ENCODE results near the gene CD6. TPM values are rescaled to one million over a fixed set of nuclear protein-coding genes. Genes with fewer than 3 reads are reported as not detected.

Gene CD6
- total and polyA plus RNA-seq, 3 donors from 2014 or later, result 0.87 to 3.1 (median 1.6) TPM

DNA sequence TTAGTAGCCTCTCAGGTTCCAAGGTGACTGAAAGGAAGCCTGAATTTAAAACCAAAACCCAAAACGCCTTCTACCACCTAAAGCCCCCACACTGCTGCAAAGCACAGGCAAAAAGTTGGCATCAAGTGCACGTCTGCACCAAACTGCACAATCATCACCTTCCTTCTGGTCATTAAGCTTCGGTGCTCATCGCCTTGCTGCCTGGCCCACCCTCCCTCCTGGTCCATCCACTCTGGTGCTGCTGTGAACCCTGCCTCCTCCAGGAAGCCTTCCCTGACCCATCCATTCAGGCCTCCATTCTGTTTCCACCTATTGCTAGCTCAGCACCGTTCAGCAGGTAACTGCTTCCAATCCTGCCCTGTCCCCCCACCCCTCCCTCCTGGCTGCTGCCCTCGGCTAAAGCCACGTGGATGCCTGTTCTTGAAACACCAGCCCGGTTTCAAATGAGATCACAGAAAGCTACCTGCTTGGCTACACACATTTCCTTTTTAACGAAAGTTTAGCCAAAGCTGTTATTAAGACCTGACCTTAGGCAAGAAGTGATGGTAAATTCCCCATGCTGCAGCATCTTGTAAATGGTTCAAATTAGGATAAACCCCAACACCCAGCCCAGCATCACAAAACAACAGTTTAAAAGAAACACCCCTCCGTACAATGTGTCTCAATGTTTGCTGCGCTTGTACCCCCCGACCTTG, 77.0 kb downstream of the CD6 start:
- DNase-seq, result no peak
- H3K27me3 ChIP-seq, result no peaks in the 10 kb centered on the region
- H3K4me3 ChIP-seq, result no peak overlapping the region
- no peak for TF ChIP-seq POLR2A (IDR thresholded peaks at IDR 0.05)
- TF ChIP-seq, protein P1, sequence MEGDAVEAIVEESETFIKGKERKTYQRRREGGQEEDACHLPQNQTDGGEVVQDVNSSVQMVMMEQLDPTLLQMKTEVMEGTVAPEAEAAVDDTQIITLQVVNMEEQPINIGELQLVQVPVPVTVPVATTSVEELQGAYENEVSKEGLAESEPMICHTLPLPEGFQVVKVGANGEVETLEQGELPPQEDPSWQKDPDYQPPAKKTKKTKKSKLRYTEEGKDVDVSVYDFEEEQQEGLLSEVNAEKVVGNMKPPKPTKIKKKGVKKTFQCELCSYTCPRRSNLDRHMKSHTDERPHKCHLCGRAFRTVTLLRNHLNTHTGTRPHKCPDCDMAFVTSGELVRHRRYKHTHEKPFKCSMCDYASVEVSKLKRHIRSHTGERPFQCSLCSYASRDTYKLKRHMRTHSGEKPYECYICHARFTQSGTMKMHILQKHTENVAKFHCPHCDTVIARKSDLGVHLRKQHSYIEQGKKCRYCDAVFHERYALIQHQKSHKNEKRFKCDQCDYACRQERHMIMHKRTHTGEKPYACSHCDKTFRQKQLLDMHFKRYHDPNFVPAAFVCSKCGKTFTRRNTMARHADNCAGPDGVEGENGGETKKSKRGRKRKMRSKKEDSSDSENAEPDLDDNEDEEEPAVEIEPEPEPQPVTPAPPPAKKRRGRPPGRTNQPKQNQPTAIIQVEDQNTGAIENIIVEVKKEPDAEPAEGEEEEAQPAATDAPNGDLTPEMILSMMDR (IDR thresholded peaks at IDR 0.05), result no peak
- no peaks in the 10 kb centered on the region for H3K36me3 ChIP-seq (ENCODE audit: low read depth, missing control alignments)
- WGBS, 2 donors, result 72 to 80% methylated on average over 12 of the region's 12 CpGs
- no peaks in the 10 kb centered on the region for H3K4me1 ChIP-seq
- H3K9me3 ChIP-seq, result no peaks in the 10 kb centered on the region
- no peak overlapping the region for H3K27ac ChIP-seq
- intact Hi-C loops (cut with DNase I; ENCODE audit: low total_unique reads), result no loop called here

DNA sequence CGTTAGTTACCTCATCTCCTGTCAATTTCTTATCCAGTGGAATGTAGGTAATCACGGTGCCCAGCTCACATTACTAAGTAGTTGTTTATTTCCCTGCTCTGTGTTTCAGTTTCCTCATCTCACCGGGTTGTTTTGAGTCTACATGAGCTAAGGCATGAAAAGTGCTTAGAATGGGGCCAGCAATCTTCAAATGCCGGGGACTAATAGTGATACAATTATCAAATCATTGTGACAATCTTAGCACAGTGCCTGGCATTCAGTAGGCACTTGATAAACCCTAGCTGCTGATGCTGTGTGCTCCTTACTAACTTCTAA, 77.5 kb downstream of the CD6 start:
- H3K4me3 ChIP-seq, result no peak overlapping the region
- no peaks in the 10 kb centered on the region for H3K9me3 ChIP-seq
- H3K4me1 ChIP-seq, result no peaks in the 10 kb centered on the region
- no peak overlapping the region for H3K27ac ChIP-seq
- H3K36me3 ChIP-seq (ENCODE audit: low read depth, missing control alignments), result no peaks in the 10 kb centered on the region
- H3K27me3 ChIP-seq, result no peaks in the 10 kb centered on the region
- WGBS, 2 donors, result 54 to 56% methylated on average over 4 of the region's 4 CpGs
- TF ChIP-seq, protein P1 (IDR thresholded peaks at IDR 0.05), result no peak
- no peak for TF ChIP-seq POLR2A (IDR thresholded peaks at IDR 0.05)
- no peak for DNase-seq
- intact Hi-C loops (cut with DNase I; ENCODE audit: low total_unique reads), result no loop called here

DNA sequence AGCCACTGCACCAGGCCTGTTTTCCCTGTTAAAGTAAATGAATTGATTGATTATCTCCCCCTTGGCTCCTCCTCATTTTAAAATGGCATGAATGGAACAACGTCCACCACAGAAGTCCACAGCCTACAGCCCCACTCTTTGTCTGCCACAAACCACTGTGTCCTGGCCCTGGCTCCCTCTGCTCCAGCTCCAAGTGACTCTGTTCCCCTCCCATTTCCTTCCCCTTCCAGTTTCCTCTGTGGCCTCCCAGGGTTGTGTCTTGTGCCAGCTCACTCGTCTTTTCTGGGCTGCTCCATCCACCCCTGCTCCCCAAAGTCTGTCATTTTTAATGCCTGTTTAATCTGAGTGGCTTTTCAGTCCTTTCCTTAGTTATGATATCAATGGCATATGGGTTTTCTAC, 78.4 kb downstream of the CD6 start:
- no peaks in the 10 kb centered on the region for H3K4me1 ChIP-seq
- intact Hi-C loops (cut with DNase I; ENCODE audit: low total_unique reads), result no loop called here
- H3K27me3 ChIP-seq, result no peaks in the 10 kb centered on the region
- TF ChIP-seq POLR2A (IDR thresholded peaks at IDR 0.05), result no peak
- TF ChIP-seq, protein P1 (IDR thresholded peaks at IDR 0.05), result no peak
- 63% methylated on average over 2 of the region's 2 CpGs for WGBS, 2 donors
- no peaks in the 10 kb centered on the region for H3K9me3 ChIP-seq
- H3K36me3 ChIP-seq (ENCODE audit: low read depth, missing control alignments), result no peaks in the 10 kb centered on the region
- no peak overlapping the region for H3K27ac ChIP-seq
- H3K4me3 ChIP-seq, result no peak overlapping the region
- DNase-seq, result no peak

DNA sequence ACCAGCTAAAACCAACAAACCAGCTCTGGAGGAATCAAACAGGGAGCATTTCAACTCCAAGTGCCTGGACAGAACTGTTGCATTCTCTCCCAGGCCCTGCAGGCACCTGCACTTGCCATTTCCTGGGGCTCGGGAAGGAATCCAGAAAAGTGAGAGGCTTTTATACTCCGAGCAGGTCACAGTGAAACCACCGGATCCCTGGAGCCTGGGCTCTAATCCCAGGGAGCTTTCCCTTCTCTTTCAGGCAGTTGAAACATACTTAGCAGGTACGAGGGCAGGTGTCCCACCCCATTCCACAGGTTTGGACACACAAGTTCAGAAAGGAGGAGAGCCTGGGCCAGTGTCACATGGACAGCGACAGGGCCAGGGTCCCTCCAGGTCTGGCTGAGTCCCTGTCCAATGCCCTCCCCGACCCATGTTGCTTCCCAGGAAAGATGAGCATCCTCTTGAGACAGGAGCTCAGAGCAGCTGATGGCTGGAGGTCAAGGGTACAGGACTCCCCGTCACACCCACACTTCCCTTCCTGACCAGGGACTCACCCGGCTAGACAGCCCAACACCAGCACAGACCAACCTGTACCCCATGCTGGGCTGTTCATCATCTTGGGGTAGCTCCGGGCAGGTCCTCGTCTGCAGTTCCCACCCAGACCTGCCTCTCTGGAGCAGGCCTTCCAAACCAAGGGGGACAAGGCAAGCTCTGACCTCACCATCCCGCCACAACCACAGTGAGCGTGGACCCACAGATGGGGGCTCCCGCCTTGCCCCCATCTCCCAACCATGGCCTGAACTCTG, 80.9 kb downstream of the CD6 start:
- TF ChIP-seq, protein P1 (IDR thresholded peaks at IDR 0.05), result no peak
- no peak for TF ChIP-seq POLR2A (IDR thresholded peaks at IDR 0.05)
- 88 to 95% methylated on average over 5 to 13 of the region's 13 CpGs for WGBS, 2 donors
- Histone ChIP-seq H3K36me3 (ENCODE audit: low read depth, missing control alignments) (no peaks in the 10 kb centered on the region), H3K4me3 (no peak overlapping the region), H3K9me3 (no peaks in the 10 kb centered on the region), H3K27ac (no peak overlapping the region), H3K4me1 (no peaks in the 10 kb centered on the region), H3K27me3 (no peaks in the 10 kb centered on the region)
- DNase-seq, result no peak
- intact Hi-C loops (cut with DNase I; ENCODE audit: low total_unique reads), result no loop called here
